Dedifferentiated amniotic fluid mesenchymal stem cell (primary cell): ENCODE results near the gene ENGASE.

ENCODE experiments used
- DNase-seq: peaks from one replicate; pipeline ENCODE4 v3.0.0-alpha.2; 2016; ENCODE audit errors: extremely low spot score

The ENGASE gene

DNA sequence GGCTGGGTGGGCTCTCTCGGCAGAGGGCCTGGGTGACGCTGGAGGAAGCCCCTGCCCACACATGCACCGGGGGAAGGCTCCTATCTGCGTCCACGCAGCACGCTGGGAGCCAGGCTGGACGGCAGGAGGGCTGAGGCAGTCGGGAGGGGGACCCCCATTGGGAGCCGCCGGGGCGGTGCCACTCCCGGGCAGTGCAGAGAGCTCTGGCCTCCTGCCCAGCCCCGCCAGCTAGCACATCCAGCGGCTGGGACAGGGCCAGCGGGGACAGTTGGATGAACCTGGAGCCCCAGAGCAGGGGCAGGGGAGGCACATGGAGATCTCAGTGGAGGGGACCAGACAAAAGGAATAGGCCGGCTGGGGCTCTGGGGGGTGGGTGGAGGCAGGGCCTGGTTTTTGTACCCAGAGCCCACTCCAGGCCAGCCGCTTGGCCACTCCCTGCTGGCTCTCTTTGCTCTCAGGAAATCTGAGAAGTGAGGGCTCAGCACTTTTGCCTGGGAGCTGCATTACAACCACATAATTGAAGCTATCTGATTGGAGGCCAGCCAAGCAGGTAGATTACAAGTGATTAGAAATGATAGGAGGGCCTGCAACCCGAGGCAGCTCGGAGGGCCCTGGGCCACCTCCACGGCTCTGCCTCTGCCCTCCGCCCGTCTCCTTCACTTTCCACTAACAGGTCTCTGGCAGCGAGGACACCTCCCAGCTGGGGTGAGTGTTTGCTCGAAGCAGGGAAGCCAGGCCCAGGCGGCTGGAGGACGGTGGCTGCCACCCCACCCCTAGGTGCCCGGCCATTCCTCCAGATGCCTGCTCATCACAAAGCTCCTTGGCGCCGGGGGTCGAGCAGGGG lies 40.1 kb downstream of the ENGASE start:
- no peak for DNase-seq

DNA sequence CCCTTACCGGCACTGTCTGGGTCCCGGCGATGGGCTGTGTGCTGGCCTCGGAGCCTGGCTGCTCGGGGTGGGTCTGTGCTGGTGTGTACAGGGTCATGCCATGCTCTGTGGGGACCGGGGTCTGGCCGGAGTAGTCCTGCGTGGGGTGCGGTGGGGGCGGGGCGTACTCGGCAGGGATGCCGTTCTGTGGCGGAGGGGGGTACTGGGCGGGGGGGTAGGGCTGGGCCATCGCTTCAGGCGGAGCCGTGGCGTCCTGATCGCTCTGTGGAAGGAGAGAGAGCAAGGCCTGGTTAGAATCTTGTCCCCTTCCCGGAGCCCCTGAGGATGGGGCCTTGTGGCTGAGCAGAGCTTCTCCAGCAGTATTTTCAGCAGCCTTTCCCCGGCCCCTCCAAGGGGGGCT lies 40.9 kb downstream of the ENGASE start:
- DNase-seq = no peak

DNA sequence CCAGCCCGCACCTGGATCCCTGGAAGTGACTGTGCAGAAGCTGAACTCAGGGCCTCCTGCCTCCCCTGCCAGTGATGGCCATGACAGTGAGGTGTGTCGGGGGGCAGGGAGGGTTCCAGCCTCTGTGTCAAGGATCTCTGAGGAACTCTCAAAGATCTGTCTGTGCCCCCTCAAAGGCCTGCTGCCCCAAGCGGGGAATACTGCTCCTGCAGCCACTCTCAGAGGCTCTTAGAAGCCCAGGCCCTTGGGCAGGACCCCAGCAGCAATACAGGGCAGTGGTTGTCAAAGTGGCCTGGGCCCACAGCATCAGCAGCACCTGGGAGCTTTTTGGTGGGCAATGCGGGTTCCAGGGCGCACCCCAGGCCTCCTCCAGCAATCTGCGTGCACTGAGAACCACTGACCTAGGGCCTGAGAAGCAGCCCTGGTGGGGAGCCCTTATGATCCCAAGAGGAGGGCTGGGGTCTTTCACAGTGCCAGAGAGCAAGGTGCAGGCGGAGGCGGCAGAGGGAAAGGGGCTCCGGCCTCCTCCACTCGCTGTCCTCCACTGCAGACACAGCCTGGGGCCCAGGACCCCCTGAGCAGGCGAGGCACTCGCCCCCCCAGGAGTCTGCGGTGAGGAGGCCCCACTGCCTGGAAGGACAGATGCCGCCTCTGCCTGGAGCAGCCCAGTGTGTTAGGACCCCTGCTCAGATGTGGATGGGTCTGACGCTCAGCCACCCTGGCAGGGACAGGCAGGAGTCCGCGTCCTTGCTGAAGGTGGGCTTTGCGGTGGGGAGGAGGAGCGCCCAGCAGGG lies 42.1 kb downstream of the ENGASE start:
- no peak for DNase-seq

DNA sequence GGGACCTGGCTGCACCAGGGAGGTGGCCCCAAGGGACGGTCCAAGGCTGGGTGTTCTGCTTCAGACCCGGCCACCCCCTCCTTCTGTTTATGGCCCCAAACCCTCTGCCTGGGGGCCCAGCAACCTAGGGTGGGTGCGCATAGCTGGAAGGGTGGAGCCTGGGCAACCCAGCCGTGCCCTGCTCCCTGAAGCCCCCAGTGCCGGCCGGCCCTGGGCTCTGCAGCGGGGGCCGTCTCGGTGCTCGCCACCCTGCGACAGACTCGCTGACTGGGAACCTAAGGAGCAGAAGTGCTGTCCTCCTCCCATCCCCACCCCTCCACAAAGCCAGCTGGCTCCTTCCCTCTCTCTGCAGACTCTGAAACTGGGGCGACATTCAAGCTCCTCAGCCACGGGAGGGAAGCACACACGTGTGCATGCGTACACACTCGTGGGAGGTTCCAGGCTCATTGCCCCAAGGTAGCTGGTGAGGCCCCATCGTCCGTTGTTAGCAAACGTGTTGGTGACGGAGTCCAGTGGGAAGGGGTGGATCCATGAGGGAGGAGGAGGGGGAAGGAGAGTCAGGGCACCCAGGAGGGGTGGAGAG lies 43.4 kb downstream of the ENGASE start:
- DNase-seq = no peak

DNA sequence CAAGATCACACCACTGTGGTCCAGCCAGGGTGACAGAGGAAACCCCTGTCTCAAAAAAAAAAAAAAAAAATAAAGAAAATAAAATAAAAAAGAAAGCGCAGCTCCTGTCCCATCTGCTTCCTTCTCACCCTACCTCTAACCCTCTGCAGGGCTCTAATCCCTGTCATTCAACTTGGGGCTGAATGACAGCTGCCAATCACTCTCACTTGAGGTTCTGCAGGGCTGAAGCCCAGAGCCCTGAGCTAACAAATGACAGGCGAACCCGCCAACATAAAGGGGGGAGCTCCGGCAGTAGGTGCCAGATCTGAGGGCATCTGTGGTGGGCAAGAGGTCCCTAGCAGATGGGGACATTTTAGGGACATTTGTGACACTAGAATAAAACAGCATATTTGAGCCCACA lies 44.3 kb downstream of the ENGASE start:
- no peak for DNase-seq

DNA sequence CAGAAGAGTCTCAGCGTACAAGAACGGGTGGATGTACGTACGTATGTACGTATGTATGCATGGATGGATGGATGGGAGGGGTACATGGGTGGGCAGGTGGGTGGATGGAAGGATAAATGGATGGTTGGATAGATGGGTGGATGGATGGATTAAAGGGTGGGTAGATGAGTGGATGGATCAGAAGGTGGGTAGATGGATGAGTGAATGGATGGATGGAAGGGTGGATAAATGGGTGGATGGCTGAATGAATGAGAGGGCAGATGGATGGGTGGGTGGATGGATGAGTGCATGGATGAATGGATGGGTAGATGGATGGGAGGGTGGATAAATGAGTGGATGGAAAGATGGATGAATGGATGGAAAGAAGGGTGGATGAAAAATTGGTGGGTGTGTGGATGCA lies 45.6 kb downstream of the ENGASE start:
- no peak for DNase-seq

DNA sequence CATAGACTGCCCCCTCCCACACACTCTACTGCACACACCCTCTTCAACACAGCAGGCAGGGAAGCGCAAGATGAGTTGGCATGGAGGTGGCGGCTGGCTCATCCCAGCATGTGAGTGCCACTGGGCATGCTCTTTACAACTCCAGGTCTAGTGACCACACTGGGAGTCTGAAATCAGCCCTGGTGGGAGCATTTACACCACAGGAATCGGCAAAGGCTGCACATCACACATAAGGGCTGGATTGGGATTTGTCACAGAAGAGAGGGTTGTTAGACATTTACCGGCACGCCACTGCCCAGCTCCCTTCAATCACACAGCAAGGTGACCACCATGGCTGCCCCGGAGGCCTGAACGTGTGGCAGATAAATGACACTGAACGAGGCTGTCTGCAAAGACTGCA lies 49.4 kb downstream of the ENGASE start:
- no peak for DNase-seq

DNA sequence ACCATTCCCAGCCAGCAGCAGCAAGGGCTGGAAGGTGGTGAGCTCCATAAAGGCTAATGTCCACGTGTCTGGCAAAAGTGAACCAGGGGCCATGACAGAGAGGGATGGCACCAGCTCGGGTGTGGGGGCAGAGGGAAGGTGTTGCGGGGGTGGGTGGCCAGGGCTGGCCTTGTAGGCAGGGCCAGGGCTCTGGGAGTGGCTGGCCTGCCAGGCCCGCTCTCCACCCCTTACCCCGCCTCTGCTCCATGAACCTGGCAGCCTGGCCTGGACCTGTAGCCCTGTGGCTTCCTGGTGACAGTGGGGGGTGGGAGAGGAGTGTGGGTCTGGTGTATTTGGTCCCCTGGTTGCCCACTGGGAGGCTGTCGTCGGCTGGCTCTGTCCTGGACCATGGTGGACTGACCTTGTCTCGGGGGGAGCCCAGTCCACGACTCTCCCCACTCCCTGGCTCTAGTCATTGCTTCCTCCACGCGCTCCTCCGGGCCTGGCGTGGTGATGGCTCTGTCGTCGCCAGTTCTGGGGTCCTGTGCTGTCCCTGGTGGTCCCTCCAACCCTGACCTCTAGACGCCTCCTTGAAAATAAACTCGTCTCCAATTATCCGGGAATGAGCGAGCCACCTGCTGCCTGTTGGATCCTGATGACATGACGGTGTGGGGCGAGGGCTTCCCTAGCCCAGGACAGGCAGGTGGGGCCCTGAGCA lies 50.0 kb downstream of the ENGASE start:
- no peak for DNase-seq

DNA sequence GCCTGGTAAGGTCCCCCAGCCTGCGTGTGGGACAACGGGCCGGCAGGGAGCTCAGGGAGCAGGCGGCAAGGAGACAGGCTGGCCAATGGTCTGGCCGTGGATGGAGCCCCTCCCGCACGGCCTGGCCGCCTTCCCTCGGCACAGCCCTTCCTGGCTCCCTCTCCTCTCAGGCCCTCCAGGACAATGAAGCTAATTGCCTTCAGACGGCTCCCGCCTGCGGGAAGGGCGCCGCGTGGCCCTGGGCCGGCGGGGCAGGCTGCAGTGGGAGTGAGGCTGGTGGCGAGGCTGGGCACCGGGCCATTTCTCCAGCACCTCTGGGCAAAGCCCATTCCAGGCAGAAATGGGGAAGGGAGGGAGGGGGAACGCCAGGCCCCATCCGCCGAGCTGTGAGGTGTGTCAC lies 50.9 kb downstream of the ENGASE start:
- DNase-seq = no peak

DNA sequence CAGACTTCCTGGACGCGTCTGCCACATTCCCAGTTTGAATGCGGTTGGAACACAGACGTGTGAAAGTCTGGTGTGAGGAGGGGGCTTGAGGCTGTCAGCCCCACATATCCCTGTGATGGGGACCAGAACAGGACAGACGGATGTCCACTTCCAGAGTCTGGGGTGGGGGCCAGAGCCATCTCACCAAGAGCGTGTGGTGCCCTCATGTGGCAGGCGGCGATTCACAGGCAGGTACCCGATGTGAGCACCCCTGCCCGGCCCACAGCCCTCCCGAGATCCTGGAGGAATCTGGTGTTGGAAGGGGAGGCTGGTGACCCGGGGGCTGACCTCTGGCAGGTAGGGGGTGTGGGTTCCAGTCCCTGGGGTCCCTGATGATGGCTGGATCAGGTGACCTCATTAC lies 51.5 kb downstream of the ENGASE start:
- no peak for DNase-seq

DNA sequence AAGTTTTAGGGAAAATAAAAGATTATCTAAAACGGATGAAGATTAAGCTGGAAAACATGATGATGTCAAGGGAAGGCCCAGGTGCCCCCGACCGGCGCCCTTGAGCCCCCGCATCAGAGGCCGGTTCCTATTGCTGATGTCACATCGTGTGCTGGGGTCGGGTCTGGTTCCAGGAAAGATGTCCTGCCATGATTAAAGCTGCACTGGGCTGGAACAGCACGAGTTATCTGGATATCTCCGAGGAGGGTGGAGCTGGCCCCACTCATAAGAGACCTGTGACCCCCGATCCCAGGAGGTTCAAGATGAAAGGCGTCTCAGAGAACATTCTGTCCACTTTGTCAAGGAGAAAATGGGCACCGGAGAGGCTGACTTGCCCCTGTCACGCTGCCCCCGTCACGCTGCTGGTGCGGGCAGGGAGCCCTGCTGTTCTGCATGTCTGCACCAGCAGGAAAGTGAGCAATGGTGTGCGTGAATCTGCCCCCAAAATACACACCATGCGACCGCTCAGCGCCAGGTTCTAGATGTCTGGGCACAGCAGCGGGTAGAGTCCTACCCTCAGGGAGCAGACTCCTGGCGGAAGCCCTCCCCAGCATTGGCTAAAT lies 53.0 kb downstream of the ENGASE start:
- no peak for DNase-seq

DNA sequence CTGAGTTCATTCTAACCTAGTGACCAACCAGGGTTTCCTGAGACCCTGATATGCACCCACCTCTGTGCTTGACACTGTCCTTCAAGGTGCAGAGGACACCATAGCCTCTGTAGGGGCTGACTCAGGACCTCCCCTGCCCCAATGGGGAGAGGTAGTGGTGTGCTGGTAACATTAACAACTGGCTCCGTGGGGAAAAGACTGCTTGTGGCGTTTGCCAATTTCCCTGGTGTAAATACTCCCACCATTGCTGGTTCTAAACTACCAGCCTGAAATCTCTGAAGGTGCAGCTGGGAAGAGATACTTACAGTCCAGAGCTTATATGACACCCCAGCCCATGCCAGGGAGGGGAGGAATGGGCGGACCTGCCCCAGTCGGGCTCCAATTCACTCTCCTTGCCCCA lies 54.9 kb downstream of the ENGASE start:
- DNase-seq = no peak

DNA sequence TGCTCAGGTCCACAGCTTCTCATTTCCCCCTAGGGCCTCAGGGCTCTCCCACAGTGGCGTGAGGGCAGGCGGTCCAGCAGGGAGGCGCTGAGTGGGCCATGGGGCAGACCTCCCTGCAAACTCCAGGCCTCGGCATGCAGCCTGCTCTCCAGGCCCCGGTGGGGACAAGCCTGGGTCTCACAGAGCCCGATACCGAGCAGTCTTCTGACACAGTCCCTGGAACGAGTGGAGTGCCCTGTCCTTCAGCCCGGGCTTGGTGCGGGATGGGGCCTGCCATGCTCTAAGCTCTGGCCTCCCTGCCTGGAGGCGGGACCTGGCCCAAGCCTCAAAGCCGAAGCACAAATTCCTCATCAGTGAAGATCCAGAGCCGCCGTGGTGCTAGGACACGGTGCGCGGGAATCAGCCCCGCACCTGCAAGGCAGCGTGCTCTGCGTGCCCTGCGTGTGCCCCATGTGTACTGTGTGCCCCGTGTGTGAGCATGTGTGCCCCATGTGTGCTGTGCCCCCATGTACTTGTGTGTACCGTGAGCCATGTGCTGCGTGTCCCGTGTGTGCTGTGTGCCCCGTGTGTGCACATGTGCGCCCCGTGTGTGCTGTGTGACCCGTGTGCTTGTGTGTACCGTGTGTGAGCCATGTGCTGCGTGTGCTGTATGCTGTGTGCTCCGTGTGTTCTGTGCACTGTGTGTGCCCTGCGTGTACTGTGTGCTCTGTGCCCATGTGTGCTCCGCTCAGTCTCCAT lies 56.1 kb downstream of the ENGASE start:
- DNase-seq = no peak

DNA sequence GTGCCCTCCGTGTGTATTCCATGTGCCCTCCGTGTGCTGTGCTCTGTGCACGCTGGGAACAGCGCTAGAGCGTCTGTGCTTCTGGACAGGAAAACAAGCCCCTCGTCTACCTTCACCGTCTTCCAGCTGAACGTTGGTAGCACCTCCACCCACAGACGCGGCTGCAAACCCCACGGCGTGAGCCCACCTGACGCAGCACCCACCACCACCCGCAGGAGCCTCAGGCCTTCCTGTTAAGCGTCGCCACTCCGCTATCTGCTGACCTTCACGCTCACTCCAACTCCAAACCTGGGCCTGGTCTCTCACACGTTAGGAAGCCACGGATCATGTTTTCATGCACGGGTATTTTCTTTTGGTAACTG lies 56.6 kb downstream of the ENGASE start:
- no peak for DNase-seq

DNA sequence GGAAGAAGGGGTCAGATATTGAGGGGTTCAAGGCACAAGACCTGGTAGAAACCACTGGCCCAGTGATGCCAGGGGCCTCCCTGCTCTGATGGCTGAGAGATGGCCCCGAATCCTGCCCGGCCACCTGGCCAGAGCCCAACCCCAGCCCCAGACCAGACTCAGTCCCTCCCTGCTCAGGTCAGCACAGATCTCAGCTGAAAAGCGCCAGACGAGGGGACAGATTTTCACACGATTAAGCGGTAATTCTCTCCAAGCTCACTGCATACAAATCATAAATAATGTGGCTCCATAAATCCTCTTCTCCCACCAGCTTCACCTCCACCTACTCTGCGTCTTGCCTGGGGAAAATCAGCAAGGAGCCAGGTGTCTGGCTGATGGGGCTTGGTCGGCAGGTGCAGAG lies 57.1 kb downstream of the ENGASE start:
- DNase-seq = no peak

DNA sequence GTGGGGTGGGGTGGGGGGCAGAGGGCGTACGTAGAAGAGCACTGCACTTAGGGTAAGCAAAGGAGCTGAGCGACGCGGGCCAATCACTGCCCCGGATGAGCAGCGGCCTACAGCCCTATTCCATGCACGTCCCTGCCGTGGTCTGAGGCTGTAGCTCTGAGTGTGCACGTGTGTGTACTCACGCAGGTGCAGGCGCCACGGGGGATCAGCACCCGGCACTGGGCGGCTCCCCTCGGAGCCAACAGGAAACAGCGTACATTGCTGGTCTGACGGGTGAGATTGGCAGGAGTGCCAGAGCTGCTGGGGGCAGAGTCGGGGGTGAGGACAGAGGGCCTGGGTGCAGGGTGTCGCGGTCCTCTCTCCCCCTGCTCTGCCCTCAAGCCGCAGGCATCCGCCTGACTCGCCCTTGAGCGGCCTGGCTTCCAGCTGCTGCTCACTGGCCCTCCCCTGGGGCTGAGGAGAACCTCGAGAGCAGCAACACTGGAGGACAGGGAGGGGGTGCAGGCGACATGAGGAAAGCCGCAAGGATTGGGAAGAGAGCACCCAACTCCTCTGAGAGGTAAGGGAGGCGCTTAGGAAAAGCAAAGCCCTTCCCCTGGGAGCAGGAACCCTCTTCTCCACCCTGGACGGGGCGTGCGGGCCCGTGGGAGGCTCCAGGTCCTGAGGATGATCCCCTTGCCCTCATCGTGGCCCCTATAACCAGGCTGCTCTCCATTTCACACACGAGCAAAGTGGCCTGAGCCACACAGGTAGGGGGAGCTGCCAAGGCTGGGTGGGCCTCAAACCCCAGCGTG lies 57.8 kb downstream of the ENGASE start:
- DNase-seq = no peak

DNA sequence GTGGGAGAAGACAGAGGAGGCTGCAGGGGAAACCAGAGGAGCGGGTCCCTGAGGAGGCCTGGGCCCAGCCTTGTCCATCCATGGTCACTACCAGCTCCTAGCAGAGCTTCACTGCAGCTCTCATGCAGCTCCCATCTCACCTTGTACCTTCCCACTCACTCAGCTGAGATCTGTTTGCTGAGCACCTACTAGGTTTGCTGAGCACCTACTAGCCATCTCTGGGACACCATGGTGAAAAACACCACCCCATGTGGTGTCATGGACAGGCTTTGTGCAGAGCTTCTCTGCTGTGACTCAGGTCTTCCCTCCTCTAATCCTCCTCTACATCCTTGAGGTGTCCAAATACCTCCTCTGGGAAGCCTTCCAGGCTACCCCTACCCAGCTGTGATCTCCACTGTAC lies 58.6 kb downstream of the ENGASE start:
- no peak for DNase-seq

DNA sequence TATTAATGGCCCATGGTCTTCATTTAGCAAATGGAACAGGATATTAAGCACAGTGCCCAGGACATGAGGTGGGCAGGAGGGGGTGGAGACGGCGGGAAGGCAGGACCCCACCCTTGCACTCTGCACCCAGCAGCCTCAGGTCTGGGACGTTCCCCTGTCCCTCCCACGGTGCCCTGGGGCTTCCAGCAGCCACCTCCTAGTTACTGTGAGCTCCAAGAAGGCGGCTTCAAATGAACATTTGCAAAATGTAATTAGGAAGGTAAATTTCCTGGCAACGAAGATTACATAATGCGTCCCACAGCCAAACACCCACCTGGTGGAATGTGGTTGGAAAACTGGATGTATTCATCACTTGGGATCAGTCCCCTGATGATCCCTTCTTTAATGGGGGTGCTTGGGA lies 59.4 kb downstream of the ENGASE start:
- DNase-seq = no peak

DNA sequence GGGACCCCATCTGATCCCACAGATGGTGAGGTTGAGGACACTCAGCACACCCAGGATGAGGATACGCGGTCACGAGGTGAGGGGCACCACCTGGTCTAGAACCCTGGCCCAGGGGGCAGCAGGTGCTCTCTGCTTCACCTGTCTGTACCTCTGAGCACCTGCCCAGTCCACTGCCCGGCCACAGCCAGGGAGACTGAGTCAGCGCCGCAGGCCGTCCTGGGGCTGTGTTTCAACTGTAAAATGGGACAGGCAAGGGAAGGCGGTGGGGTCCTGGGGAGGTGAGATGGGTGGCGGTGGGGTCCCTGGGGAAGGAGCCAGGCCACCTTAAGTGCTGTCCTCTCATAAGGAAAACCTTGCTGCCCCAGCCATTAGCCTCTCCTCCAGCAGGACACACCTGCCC lies 60.4 kb downstream of the ENGASE start:
- no peak for DNase-seq

DNA sequence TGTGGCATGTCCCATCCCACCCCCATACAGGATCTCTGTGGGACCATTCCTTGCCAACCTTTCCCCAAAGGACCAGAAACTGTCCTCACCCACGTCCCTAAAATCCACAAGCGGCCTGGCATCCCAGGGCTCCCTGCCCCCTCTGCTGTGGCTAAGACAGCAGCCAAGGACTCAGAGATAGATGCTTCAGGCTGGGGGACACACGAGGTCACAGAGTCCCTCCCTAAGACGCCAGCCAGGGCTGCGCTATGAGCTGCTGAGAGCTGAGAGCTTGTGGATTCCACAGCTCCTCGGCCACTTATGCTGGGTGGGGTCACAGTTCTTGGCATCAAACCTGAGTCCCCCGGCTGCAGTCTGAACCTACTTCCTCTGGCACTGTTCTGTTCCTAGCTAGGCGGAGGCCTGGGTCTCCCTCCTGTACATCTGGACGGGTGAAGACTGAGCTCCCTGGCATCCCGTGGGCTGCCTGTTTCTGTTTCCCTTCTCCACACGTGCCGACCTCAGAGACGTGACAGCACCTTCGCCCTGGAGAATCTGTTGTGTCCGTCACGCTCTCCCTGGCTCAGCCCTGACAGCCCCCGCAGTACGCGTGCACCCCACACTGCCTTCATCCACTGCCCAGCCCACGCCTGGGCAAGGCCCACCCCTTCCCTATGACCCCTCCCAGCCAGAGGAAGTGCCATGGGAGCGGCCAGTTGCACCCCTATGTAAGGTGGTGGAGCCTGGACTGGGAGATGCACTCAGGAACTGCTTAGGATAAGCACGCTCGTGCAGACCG lies 61.2 kb downstream of the ENGASE start:
- DNase-seq = no peak
